A549 treated with Hydrocortisone at 1 μM for 4 hours (cell line): Measurements from ENCODE around the gene GGT6. TPM values are rescaled to one million over a fixed set of nuclear protein-coding genes. Genes with fewer than 3 reads are reported as not detected.

Source experiments
- total RNA-seq: library from RNA; stranded (reverse); fragments of 200-300 nt; extraction: Qiagen RNA extraction; gene quantifications from 5 replicates; pipeline ENCODE4 v1.2.3, GENCODE V29; 2022

The GGT6 gene, protein sequence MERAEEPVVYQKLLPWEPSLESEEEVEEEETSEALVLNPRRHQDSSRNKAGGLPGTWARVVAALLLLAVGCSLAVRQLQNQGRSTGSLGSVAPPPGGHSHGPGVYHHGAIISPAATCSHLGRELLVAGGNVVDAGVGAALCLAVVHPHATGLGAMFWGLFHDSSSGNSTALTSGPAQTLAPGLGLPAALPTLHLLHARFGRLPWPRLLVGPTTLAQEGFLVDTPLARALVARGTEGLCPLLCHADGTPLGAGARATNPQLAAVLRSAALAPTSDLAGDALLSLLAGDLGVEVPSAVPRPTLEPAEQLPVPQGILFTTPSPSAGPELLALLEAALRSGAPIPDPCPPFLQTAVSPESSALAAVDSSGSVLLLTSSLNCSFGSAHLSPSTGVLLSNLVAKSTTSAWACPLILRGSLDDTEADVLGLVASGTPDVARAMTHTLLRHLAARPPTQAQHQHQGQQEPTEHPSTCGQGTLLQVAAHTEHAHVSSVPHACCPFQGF
- total RNA-seq: not detected in 5 replicates

DNA sequence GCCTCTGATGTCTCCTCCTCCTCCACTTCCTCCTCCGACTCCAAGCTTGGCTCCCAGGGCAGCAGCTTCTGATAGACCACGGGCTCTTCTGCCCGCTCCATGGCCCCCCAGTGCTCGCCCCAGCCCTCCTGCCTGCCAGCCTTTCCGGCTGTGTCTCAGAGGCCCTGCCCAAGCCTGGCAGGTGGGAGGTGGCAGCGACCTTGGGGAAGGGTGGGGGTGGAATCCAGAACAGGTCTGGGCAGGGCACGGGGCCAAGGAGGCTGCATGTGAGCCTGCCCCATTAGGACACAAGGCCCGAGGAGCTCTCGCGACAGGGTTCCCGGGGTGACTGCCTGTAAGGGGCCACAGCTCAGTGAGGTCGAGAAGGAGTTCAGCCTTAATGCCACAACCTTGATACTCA lies at the start of gene GGT6:
GGT6 (minus strand) TSS at position 157 of the 400 bp plus-strand sequence; CDS start at position 101, 56 bp downstream.

DNA sequence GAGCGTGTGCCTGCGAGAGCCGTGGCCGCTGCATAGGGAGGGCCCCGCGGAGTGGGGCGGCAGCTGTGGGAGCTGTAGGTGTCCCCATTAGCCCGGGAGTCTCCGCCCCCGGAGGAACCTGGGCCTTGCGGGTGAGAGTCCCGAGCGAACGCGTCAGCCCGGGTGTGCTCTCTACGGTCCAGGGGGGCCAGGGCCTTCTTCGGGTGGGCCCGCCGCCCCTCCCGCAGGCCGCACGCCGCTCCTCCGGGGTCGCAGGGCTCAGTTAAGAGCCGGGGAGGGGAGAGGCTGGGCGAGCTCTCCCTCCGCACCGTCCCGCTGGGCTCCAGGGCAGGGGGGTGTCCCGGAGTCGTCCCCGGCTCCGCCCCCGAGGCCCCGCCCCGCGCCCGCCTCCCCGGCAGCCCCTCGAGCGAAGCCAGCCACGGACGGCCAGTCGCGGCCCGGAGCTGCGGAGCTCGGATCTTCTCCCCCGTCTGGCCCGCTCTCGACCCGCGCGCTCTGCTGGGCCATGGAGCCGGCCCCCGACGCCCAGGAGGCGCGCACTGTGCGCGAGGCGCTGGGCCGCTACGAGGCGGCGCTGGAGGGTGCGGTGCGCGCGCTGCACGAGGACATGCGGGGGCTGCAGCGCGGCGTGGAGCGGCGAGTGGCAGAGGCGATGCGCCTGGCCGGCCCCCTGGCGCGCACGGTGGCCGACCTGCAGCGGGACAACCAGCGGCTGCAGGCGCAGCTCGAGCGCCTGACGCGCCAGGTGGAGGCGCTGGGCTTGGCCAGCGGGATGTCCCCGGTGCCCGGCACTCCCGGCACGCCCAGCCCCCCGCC lies 23.9 kb upstream of the GGT6 start, which contains the start of gene SMTNL2:
SMTNL2 (plus strand) TSS at position 429 of the 816 bp plus-strand sequence; CDS start at position 506, 77 bp downstream.

DNA sequence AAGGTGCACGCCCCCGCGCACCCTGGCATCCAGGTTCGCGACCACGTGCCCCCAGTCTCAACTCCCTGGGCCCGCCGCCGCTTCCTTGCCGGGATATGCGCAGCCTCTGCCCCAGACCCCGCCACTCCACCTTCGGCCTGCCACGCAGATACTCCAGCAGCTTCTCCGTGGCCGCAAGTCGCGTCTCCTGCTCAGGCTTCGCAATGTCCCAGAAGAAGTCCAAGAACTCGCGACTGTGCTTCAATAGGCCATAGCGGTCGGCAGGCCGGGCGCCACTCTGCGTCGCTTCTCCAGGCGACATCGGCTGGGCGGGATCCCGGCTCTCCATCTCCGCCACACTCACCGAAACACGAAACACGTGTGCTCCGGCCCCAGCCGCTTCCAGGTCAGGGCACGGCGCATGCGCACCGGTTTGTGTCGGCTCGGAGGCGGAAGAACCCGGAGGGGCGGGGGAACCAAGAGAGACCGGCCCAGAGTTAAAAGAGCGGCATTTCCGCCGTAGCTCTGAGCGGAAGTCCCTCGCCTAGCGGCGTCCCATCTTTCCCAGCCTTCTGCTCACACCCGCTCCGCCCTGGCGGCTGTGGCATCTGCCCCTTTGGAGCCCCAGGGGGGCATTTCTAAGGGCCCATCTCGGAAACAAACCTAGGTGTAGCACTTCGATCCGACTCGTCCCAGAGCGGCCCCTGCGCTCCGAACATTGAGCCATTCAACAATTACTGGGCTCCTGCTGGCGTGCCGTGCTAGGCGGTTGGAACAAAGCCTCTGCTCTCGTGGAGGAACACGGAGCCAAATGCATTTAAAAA lies 5.2 kb downstream of the GGT6 start, which contains the start of gene MYBBP1A:
MYBBP1A (minus strand) TSS at position 388 of the 803 bp plus-strand sequence; CDS start at position 328, 60 bp downstream.

Other genes with a start within 250 kb of the GGT6 start
- 74.9 to 85.3 TPM (median 80.8 TPM) in 5 replicates for gene UBE2G1, start 193.9 kb downstream of the GGT6 start, total RNA-seq
- 0.20 TPM in 1 of 5 replicates, not detected in the others for gene SPNS3, start 126.6 kb downstream of the GGT6 start, total RNA-seq
- 11.3 to 17.3 TPM (median 12.9 TPM) in 5 replicates for gene SPNS2, start 61.7 kb downstream of the GGT6 start, total RNA-seq
- gene MYBBP1A, start 5.2 kb downstream of the GGT6 start, total RNA-seq: 92.8 to 102 TPM (median 99.0 TPM) in 5 replicates
- 0.18 to 0.77 TPM (median 0.40 TPM) in 5 replicates for gene SMTNL2, start 24.0 kb upstream of the GGT6 start, total RNA-seq
- gene ALOX15, start 81.1 kb upstream of the GGT6 start, total RNA-seq: 0.08 to 0.28 TPM (median 0.18 TPM) in 5 replicates
- gene PELP1, start 143.6 kb upstream of the GGT6 start, total RNA-seq: 67.8 to 72.2 TPM (median 71.2 TPM) in 5 replicates
- gene ARRB2, start 150.1 kb upstream of the GGT6 start, total RNA-seq: 48.0 to 63.1 TPM (median 54.3 TPM) in 5 replicates
- 36.8 to 42.3 TPM (median 40.0 TPM) in 5 replicates for gene MED11, start 170.9 kb upstream of the GGT6 start, total RNA-seq
- gene ZMYND15, start 179.3 kb upstream of the GGT6 start, total RNA-seq: 0.31 to 0.51 TPM (median 0.41 TPM) in 5 replicates
- gene CXCL16, start 179.4 kb upstream of the GGT6 start, total RNA-seq: 13.6 to 19.1 TPM (median 15.5 TPM) in 5 replicates
- 0.21 to 1.0 TPM (median 0.47 TPM) in 5 replicates for gene TM4SF5, start 211.3 kb upstream of the GGT6 start, total RNA-seq
- gene VMO1, start 225.8 kb upstream of the GGT6 start, total RNA-seq: 0.41 to 1.1 TPM (median 0.74 TPM) in 5 replicates
- 0.10 TPM in 1 of 5 replicates, not detected in the others for gene GLTPD2, start 228.4 kb upstream of the GGT6 start, total RNA-seq
- 442 to 505 TPM (median 483 TPM) in 5 replicates for gene PSMB6, start 235.6 kb upstream of the GGT6 start, total RNA-seq
- gene PLD2, start 246.6 kb upstream of the GGT6 start, total RNA-seq: 18.9 to 25.3 TPM (median 23.9 TPM) in 5 replicates